GM18867 (cell line): Measurements from ENCODE around the gene FBXW2.
"Not testable (repeated sequence)": the region's sequence is repeated elsewhere in the genome, so short reads cannot be mapped to it uniquely, and the experiment has no call there.

Experiments
- ATAC-seq: cut with Tn5 transposase; IDR thresholded peaks from one replicate; pipeline ENCODE4 v1.9.1; 2021; ENCODE audit warnings: mild to moderate bottlenecking, moderate library complexity; ENCODE audit not compliant: unreplicated experiment

FBXW2 gene

DNA sequence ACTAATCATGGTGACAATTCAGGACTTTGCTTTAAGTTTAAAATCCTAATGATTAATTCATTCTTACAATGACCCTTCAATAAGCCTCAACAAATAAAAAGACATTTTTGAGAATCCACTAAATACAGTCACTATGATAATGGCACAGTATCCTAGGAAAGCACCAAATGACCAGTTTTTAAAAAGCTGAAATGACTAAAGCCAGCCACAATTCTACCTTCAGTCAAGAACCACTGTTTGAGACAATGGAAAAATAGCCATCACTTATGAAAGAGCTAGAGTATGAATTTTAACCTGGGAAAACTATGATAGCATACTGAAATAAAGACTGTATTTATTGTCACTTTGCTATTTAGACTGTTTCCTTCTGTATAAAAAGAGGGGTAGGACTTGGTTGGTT lies 14.0 kb downstream of the FBXW2 start:
- no peak for ATAC-seq

DNA sequence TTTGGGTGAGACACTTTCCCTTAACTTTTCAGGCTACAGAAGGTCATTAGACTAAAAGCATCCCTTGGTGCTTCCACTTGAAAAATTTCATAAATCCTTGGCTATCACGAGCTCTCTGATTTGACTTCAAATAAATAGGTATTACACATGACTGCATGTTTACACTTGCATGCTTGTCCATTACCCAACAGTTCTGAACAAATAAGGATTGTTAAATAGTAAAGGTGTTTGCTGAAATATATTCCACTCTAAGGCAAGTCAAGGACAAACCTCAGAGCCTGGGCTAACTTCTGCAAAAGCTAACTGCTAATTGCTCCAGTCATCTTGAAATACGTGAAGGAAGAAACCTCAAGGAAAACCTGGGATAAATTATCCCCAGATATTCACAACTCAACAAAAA lies 14.5 kb downstream of the FBXW2 start:
- ATAC-seq: no peak

DNA sequence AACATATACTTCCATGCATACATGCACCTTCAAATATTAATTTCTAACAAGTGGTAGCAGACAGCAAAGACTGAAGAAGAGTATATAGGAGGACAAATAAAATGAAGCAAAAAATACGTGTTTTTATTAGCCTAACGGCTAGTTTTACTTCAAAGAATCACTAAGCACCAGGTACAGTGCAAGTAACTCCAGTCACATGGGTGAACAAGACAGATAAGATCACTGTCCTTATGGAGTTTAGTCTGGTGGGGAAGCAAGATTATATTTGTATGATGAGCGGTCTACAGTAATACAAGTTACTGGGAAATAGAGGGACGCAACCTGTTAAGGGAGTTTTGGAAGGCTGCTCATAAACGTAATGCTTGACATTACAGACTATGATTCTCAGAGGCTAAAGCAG lies 16.0 kb downstream of the FBXW2 start:
- ATAC-seq: no peak

DNA sequence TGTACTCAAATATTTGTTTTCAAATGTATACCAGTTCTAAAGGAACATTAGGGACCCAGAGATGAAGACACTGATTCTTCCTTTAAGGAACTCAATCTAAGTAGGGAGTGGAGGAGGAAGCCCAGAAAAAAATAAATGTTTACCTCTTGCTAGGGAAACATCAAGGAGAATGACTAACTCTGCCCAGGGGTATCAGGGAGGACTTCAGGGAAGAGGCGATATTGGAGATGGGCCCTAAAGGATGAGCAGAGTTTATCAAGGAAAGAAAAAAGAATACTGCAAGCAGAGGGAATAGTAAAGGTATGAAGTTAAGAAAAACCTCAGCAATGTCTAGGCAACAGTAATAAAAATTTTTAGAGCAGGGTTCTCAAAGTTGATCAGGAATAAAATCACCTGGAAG lies 16.4 kb downstream of the FBXW2 start:
- ATAC-seq: no peak

DNA sequence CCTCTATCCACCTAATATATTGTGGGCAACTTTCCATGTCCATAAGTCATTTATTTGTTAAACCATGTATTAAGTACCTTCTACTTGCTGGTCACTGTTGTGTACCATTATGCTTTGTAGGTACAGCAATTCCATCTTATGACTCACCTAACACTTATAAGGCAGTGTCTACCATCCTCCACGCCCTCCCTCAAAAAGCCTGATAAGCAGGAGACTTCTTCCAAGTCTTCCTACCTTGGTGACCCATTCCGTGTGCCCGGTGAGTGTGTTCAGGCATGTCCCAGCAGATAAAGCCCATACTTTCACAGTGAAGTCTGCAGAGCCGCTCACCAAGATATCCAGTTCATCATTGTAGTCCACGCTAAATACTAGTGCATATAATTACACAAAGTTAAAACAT lies 17.4 kb downstream of the FBXW2 start:
- ATAC-seq: no peak

DNA sequence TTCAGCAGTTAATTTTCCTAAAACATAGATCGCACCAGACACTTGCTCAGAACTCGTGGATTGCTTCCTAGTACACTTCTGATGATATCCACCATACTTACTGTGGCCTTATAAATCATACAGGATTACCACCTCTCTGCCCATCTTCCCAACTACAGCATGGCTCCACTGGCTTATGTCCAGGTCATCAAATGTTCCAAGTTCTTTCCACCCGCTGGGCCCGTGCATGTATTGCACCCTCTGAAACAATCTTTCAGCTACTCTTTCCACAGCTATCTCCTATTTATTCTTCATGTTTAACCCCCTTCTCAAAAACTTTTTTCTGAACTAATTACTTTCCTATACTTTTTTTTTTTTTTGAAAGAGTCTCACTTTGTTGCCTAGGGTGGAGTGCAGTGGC lies 18.5 kb downstream of the FBXW2 start:
- no peak for ATAC-seq

DNA sequence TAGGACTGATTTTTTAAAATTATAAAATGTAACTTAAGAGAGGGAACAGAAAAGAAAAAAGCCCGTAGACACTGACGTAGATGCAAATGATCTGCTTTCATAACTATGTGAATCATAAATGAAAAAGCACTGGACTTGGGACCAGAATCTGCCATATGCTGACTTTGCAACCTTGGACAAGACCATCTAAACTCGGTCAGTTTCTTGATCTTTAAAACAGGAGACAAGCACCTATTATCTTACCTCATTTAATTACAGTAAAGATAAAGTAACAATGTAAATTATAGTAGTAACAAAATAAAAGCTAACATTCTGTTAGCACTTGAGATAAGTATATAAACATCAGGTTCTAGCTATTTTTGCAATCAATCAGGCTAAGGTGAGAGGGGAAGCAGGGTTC lies 20.0 kb downstream of the FBXW2 start:
- no peak for ATAC-seq

DNA sequence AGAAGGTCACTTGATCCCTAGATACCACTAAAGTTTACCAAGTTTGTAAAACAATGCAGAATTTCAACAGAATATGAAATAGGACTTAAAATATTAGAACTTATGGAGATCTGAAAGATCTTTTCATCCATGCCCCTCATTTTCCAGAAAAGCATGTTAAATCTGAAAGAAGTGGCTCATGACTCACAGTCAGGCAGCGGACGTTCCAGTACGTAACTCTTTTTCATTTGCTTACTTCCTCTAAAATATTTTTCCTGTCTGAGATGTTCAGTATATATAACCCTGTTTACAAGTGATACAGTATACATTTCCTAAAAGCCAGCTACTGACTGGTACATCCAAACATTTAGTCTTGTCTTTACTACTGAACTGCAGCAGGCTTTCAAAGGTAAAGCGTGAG lies 22.3 kb downstream of the FBXW2 start:
- no peak for ATAC-seq

DNA sequence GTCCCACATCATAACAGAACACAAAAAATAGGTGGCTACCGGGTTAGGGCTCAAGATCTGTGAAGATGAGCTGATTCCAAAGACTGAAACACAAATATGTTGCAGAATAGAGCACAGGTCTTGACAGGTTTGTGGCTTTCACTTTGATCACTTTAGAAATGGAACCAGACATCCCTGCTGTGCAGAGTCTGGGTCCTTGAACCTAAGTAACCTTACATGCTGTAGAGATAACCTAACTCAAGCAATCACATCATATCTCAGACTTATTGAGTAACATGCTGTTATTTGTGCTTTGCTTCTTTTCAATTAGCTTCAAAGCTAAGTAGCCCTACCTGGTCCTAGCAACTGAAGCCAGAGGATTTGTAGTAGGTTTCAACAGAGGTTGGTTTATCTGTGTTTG lies 24.3 kb downstream of the FBXW2 start:
- ATAC-seq: no peak

DNA sequence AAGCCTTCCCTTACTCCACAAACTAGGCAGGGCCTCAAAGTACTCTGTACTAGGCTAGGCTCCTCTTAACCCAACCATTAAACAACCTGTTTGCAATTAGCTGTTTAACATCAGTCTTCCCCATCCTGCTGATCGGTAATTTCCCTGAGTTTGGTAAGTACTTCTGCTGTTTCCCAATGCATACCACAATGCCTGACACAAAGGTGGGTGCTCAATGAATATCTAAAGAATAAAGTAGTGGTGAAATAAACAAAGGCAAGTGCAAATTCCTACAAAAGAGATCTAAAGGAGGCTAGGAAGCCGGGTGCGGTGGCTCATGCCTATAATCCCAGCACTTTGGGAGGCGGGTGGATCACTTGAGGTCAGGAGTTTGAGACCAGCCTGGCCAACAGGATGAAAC lies 25.0 kb downstream of the FBXW2 start:
- ATAC-seq: no peak

DNA sequence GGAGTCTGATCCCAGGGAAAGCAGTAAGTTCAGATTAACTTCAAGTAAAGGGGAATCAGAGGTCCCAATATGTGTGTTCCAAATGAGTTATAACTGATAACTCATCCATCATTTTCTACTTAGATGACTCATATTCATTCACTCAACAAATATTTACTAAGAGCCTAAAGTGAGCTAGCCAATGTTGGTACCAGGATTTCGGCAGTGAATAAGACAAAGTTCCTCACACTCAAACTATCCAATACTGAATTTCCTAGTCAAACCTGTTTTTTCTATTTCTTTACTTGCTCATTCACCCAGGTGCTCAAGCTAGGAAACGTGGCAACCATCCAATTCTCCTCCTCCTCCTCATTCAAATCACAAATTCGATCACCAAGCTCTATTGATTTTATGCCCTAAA lies 25.8 kb downstream of the FBXW2 start:
- no peak for ATAC-seq

DNA sequence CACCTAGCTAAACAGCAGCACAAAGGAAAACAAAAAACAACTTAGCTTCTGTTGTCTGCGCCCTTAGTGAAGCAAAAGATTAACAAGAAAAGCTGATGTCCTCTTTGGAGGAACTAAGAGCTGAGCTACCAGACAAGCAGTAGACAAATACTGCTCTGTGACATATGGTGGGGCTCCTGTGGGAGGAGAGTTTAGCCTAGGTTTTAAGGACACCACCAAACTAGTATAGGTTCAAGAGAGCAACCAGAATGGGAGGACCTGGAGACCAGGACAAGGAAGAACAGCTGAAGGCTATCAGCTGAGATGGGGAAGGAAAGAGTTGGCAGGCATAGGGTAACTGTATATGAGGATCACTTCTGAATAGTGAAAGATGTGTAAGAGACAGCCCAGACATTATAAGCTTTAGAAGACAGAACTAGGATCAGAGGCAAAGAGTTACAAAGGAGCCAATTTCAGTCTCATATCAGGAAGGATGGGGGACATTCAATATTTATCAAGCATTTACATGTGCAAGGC lies 27.2 kb downstream of the FBXW2 start:
- ATAC-seq: no peak

DNA sequence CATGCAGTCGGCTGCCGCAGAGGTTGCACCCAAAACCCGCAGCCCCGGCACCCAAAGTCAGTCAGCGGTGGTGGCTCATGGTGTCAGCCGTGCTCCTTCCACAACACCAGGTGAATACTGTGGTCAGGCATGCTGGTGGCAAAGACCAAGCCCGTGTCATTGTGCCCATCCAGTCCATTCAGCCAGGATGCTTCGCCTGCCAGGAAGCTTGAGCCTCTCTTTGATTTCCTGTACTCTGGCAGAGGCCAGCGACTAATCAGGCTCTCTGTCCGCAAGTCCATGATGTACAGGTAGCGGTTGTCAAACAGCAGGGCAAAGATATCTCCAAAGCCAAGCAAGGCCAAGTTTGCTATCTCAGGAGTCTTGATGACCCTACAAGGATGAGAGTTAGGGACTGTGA lies 28.7 kb downstream of the FBXW2 start:
- ATAC-seq: no peak

DNA sequence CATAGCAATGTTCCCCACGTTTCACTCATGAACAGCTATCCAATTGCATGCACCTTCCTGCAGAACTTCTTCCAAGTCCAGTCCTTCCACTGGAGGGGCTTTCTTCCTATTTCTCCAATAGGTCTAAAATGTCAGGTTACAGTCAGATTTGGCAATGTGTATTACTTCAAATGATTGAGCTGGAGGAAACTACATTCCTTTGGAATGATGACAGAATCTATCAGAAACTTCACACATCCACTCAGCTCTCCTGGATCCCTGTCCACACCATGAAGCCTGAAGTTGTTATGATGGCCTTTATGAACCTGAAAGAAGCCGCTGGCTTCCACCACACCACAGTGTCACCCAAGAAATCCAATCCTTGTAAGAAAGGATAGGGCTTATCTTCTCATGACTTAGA lies 32.2 kb downstream of the FBXW2 start:
- no peak for ATAC-seq

DNA sequence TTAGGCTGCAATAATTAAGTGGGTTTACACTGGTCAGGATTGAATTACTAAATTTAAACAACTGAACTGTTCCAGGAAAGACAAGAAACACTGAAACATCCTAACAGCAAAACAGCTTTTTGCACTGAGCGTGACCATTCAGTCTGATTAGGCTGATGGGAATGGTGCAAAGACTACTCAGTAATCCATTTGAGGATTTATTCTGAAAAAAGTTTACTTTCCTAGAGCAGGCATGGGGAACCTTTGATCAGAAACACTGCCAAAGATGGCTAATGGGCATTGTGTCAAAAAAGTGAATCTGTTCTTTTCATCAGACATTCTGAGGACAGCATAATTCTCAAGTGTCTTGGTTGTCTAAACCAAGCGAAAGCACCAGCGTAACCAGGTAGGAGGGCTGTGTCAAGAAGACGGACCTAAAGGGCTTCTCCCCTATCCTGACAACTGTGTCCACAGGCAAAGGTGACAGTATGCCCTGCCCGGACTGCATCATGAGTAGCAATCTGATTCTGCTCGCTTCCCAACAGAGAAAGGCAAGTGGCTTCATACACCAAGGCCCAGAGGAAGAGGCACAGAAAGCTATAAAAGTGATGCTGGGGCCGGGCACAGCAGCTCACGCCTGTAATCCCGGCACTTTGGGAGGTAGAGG lies 33.3 kb downstream of the FBXW2 start:
- ATAC-seq: no peak

DNA sequence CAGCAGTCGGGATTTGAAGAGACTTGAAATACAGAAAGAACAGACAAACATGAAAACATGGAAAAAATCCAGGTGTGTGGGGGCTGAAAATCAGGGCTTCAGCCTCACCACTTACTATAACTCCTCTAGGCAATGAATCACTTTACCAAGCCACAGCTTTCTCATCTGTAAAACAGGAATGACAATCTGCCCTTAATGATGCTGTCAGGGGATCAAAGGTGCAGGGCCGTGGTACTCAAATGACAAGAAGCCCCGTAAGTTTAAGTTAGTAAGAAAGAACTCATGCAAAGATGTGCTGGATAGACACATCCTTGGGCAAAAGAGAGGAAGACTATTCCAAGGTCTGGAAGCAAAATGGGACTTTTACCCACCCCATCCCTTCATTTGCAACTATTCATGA lies 34.7 kb downstream of the FBXW2 start:
- no peak for ATAC-seq

DNA sequence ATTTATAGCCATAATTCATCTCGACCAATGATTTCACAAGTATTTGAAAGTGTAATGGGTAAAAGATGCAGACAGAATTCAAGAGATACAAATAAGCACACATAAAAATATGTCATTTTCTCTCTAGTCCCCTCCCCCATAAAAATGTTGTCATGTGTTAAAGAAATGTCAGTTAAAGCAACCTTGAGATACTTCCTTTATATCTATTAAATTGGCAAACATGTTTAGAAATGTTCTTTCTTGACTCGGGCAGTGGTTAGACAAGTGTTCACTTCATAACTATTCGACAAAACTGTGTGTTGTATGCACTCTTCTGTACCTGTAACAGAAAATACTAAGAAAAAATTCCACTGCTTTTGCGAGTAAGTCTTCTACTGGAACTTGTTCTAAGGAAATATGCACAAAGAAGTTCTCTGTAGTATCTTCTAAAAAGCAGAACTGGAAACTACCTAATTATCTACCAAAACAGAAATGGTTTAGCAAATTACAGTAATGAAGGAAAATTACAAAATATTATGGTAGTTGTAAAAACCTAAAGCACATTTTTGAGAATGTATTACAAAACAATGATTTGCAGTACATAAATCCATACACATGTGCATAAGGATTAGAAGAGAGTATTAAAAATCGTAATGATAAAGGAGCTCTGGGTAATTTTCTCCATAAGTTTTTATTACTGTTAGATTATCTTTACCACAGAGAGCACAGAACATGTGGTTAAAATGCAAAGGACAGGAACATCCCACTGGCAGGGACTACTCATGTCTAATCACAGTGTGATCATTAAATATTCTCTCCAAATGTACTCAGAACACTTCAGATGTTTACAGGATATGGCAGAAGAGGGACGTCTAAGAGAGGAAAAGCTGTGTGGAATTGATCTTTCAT lies 35.9 kb downstream of the FBXW2 start:
- no peak for ATAC-seq

DNA sequence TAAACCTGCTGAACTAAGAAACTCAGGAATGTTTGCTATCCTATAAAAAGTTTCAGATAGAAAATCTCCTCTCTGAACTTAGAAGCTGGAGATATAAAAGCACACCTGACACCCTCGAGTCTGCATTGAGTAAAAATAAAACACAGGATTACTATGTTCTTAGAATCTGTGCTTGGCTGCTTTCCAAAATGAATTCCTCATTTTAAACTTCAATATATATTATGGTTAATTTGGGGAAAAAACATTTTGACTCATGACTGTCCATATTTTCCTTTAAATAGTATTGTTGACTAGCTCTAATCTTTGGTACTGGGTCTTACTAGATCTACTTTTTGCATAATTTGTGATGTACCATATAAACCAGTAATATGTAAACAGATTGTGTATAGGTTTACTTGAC lies 36.7 kb downstream of the FBXW2 start:
- no peak for ATAC-seq

DNA sequence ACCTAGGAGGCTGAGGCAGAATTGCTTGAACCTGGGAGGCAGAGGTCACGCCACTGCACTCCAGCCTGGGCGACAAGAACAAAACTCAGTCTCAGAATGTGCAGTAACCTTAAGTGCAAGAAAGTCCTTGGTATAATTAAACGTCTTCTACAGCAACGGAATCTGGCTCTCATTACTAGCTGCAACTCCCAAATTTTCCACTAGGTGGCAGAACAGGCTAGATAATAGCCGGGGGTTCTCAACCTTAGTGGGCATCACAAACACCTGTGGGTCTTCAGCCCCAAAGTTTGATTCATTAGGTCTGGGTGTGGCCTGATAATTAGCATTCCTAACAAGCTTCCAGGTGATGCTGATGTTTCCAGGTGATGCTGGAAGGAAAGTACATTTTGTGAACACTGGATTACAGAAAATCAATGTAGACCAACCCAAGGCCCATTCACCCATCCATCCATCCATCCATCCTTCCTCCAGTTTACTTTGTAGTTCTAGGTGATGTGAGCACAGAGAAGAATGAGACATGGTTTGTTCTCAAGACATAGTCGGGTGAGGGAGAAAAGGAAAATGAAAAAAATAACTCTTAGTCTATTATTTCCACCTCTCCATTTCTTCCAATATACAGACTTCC lies 37.3 kb downstream of the FBXW2 start:
- ATAC-seq: peak; percentile 50

DNA sequence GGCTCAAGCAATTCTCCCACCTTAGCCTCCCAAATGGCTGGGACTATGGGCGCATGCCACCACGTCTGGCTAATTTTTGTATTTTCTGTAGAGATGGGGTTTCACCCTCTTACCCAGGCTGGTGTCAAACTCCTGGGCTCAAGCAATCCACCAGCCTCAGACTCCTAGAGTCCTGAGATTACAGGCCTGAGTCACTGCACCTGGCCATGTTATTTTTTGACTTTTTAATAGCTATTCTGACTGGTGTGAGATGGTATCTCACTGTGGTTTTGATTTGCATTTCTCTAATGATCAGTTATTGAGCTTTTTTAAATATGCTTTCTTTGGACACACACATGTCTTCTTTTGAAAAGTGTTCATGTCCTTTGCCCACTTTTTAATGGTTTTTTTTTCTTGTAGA lies 38.2 kb downstream of the FBXW2 start:
- peak; percentile 84 for ATAC-seq

DNA sequence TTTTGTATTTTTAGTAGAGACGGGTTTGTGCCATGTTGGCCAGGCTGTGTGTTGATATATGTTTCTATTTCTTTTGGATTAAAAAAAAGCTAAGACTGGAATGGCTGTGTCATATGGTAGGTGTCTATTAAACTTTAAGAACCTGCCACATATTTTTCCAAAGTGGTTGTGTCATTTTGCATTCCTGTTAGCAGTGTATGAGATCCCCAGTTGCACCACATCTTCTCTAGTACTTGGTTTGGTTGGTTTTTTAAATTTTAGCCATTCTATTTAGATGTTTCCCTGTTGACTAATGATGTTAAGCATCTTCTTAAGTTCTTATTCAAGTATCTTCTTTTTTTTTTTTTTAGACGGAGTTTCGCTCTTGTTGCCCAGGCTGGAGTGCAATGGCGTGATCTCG lies 42.8 kb downstream of the FBXW2 start:
- no peak for ATAC-seq

DNA sequence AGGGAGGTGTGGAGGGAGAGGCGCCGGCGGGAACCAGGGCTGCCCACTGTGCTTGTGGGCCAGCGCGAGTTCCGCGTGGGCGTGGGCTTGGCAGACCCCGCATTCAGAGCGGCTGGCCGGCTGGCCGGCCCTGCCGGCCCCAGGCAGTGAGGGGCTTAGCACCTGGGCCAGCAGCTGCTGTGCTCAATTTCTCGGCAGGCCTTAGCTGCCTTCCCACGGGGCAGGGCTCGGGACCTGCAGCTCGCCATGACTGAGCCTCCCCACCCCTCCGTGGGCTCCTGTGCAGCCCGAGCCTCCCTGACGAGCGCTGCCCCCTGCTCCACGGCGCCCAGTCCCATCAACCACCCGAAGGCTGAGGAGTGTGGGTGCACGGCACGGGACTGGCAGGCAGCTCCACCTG lies 46.9 kb downstream of the FBXW2 start:
- not testable (repeated sequence) for ATAC-seq
